GM12865 (cell line): ENCODE measurements around the gene PDE7B.

Source experiments
- DNase-seq: peaks from one replicate; pipeline ENCODE4 v3.0.0; 2010; ENCODE audit warnings: low read depth
- H3K4me3 ChIP-seq: 2 replicates; pipeline ENCODE4 v1.5.1; 2011; ENCODE audit warnings: mild to moderate bottlenecking, low read depth, low read length, control low read depth
- TF ChIP-seq, protein P1 (sequence below): IDR thresholded peaks from 2 replicates; pipeline ENCODE4 v1.5.1; 2011; ENCODE audit warnings: low read length, control low read depth, low read depth, inconsistent platforms; ENCODE audit not compliant: insufficient read depth; ENCODE audit errors: missing control alignments

The PDE7B gene

DNA sequence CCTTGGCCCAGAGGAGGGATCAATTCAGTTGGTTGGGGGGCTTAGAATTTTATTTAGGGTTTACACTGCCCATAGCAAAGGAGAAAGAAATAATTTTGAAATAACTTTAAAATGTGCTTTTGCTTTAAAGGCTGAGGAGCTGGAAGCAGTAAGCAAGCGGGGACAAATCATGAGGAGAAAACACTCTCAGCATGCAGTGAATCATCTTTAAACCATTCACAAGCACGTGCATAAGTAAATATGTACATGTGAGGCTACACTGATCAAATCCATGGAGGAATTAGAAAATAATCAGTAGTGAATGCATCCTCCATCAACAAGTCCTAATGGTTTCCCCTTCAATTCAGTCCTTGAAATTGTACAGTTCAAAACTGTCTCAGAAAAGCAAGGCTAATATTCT lies 217.6 kb downstream of the PDE7B start:
- TF ChIP-seq, protein P1, sequence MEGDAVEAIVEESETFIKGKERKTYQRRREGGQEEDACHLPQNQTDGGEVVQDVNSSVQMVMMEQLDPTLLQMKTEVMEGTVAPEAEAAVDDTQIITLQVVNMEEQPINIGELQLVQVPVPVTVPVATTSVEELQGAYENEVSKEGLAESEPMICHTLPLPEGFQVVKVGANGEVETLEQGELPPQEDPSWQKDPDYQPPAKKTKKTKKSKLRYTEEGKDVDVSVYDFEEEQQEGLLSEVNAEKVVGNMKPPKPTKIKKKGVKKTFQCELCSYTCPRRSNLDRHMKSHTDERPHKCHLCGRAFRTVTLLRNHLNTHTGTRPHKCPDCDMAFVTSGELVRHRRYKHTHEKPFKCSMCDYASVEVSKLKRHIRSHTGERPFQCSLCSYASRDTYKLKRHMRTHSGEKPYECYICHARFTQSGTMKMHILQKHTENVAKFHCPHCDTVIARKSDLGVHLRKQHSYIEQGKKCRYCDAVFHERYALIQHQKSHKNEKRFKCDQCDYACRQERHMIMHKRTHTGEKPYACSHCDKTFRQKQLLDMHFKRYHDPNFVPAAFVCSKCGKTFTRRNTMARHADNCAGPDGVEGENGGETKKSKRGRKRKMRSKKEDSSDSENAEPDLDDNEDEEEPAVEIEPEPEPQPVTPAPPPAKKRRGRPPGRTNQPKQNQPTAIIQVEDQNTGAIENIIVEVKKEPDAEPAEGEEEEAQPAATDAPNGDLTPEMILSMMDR: no peak
- H3K4me3 ChIP-seq: no peak overlapping the region
- DNase-seq: no peak

DNA sequence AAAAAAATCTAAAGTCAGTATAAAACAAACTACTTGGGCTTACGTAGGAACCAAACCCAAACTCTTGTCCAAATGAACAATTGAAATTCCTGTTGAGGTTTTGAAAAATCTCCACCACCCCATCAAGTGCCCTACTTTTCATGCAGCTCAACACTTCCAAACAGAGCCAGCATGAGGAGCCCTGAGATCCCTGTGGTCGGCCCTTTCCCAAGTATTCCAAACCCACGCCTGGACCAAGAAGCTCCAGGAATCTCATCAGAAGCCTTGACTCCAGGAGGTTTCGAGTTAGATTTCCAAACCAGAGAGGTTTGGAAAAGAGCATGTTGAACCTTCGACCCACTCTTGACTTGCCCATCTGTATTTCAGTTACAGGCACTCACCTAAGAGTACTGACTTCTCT lies 219.3 kb downstream of the PDE7B start:
- no peak for DNase-seq
- TF ChIP-seq, protein P1: no peak
- H3K4me3 ChIP-seq: no peak overlapping the region

DNA sequence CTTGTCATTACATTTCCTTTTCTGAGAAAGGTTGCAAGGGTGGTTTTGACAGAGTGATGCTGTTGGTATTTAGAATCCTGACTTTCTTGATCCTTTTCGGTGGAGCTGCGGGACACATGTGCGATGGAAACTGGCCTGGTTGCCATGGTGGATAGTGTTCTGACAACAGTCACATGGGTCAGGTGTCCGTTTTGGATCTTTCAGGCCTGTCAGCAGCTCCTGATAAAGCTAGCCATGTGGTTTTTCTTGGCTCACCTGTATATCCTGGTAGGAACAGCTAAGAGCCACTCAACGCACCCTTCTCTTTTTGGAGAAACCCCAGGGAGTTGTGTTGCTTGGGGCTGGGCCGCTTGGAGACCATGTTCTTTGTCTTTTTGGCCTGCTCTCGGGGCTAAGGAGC lies 221.2 kb downstream of the PDE7B start:
- H3K4me3 ChIP-seq: no peak overlapping the region
- TF ChIP-seq, protein P1: no peak
- no peak for DNase-seq

DNA sequence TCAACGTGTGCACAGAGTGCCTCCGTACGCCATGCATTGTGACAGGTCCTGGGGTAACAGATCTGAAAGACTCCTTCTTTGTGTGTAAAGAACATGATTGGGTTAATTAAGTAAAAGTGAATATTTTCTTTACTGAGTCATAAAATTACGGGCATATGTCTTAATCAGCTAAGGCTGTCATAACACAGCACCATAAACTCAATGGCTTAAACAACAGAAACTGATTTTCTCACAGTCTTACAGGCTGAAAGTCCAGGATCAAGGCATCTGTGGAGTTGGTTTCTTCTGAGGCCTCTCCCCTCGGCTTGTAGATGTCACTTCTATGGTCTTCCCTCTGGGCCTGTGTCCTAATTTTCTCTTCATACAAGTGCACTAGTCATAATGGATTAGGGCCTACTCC lies 221.7 kb downstream of the PDE7B start:
- TF ChIP-seq, protein P1: no peak
- no peak for DNase-seq
- H3K4me3 ChIP-seq: no peak overlapping the region

DNA sequence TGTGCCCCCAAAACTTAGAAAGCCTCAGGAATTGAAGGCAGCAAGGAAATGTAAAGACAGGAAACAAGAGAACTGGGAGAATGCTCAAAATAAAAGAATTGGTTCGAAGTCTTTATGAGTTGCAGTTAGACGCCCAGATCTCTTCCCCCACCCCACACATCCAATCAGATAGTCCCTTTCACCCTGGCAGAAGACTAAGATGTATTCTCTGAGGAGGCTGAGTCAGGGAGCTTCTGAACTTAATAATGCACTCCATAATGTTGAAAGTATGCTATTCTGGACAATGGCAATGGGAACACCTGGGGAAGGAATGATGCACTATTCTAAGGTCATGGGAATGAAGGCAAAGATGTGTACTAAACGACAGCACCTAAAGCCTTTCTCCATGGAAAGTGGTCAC lies 225.0 kb downstream of the PDE7B start:
- TF ChIP-seq, protein P1: no peak
- H3K4me3 ChIP-seq: no peak overlapping the region
- DNase-seq: no peak

DNA sequence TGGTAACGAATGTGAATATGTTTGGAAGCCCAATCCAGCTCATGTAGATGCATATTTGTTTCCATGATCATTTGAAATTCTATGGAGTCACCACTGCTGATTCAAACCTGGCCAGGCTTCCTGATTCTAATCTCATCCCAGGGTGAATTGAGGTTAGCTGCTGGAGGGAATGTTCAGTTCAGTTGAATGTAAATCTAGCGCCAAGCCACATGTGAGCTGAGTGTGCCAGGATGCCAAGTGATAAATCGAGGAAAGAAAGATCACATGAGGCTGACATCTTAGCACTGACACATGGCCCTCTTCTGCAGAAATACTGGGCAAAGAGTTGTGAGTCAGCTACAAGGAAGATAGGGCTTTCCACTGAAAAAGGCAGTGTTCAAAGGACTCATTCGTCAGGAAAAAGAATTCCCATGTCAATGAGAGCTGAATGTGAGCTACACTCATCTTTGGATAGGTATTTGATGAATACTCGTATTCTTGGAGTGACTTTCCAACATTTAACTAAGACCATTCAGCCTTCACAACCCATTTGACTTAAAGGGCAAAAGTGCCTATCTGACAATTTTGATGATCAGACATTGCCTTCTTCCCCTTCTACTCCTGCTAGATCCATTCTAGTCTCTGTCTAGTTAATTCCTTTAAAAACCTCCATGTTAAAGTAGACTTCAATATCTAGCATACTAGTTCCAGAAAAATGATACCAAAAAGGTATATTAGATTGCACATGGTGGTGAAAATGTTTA lies 226.5 kb downstream of the PDE7B start:
- DNase-seq: no peak

More for the DNA sequence above, 226.5 kb downstream of the PDE7B start:
- TF ChIP-seq, protein P1: no peak
- H3K4me3 ChIP-seq: no peak overlapping the region
